ENCODE results near the gene SLC30A5.
"Not testable (repeated sequence)": the region's sequence is repeated elsewhere in the genome, so short reads cannot be mapped to it uniquely, and the experiment has no call there.

Gene SLC30A5

GRCh38 chr5:69134126-69134525 lies 40.3 kb downstream of the SLC30A5 start:
- Histone ChIP-seq H3K36me3 (ENCODE audit: control insufficient read depth, insufficient read depth, low read length) (no peaks in the 10 kb centered on the region), H3K27me3 (ENCODE audit: control insufficient read depth, insufficient read depth, low read length) (no peaks in the 10 kb centered on the region), H3K4me1 (peaks cover 4% of the 10 kb centered on the region), H3K4me2 (ENCODE audit: low read length) (no peak overlapping the region), H3K9me3 (ENCODE audit: control insufficient read depth, low read length) (no peaks in the 10 kb centered on the region), H3K4me3 (ENCODE audit: low read depth, low read length) (no peak overlapping the region), H2AFZ (no peak overlapping the region), H3K27ac (no peak overlapping the region), H3K9ac (no peak overlapping the region), H3K79me2 (no peaks in the 10 kb centered on the region)
- no peak for TF ChIP-seq CTCF (IDR thresholded peaks at IDR 0.05)

GRCh38 chr5:69136293-69136692 lies 42.5 kb downstream of the SLC30A5 start:
- no peaks in the 10 kb centered on the region for H3K4me1 ChIP-seq
- H2AFZ ChIP-seq = no peak overlapping the region
- no peaks in the 10 kb centered on the region for H3K9me3 ChIP-seq (ENCODE audit: control insufficient read depth, low read length)
- no peak overlapping the region for H3K9ac ChIP-seq
- no peak for TF ChIP-seq CTCF (IDR thresholded peaks at IDR 0.05)
- no peak overlapping the region for H3K27ac ChIP-seq
- no peak overlapping the region for H3K4me3 ChIP-seq (ENCODE audit: low read depth, low read length)
- H3K4me2 ChIP-seq (ENCODE audit: low read length) = no peak overlapping the region
- no peaks in the 10 kb centered on the region for H3K27me3 ChIP-seq (ENCODE audit: control insufficient read depth, insufficient read depth, low read length)
- no peaks in the 10 kb centered on the region for H3K36me3 ChIP-seq (ENCODE audit: control insufficient read depth, insufficient read depth, low read length)
- H3K79me2 ChIP-seq = no peaks in the 10 kb centered on the region

- not testable (repeated sequence) for H3K4me2 ChIP-seq (ENCODE audit: low read length); H3K4me1 ChIP-seq; H3K4me3 ChIP-seq (ENCODE audit: low read depth, low read length); H3K36me3 ChIP-seq (ENCODE audit: control insufficient read depth, insufficient read depth, low read length); H2AFZ ChIP-seq; H3K79me2 ChIP-seq; H3K27ac ChIP-seq; H3K9ac ChIP-seq; H3K9me3 ChIP-seq (ENCODE audit: control insufficient read depth, low read length); H3K27me3 ChIP-seq (ENCODE audit: control insufficient read depth, insufficient read depth, low read length)
Observed at GRCh38 chr5:69137208-69137607, 43.4 kb downstream of the SLC30A5 start.

GRCh38 chr5:69137807-69138206 lies 44.0 kb downstream of the SLC30A5 start:
- Histone ChIP-seq H3K9ac (no peak overlapping the region), H2AFZ (no peak overlapping the region), H3K79me2 (no peaks in the 10 kb centered on the region), H3K36me3 (ENCODE audit: control insufficient read depth, insufficient read depth, low read length) (no peaks in the 10 kb centered on the region), H3K4me2 (ENCODE audit: low read length) (no peak overlapping the region), H3K27ac (no peak overlapping the region), H3K27me3 (ENCODE audit: control insufficient read depth, insufficient read depth, low read length) (no peaks in the 10 kb centered on the region), H3K9me3 (ENCODE audit: control insufficient read depth, low read length) (no peaks in the 10 kb centered on the region), H3K4me3 (ENCODE audit: low read depth, low read length) (no peak overlapping the region), H3K4me1 (no peaks in the 10 kb centered on the region)
- no peak for TF ChIP-seq CTCF (IDR thresholded peaks at IDR 0.05)

GRCh38 chr5:69138766-69139165 lies 45.0 kb downstream of the SLC30A5 start:
- no peak overlapping the region for H3K4me3 ChIP-seq (ENCODE audit: low read depth, low read length)
- H2AFZ ChIP-seq = no peak overlapping the region
- no peaks in the 10 kb centered on the region for H3K27me3 ChIP-seq (ENCODE audit: control insufficient read depth, insufficient read depth, low read length)
- no peaks in the 10 kb centered on the region for H3K79me2 ChIP-seq
- no peaks in the 10 kb centered on the region for H3K4me1 ChIP-seq
- TF ChIP-seq CTCF (IDR thresholded peaks at IDR 0.05) = no peak
- H3K9me3 ChIP-seq (ENCODE audit: control insufficient read depth, low read length) = no peaks in the 10 kb centered on the region
- H3K4me2 ChIP-seq (ENCODE audit: low read length) = no peak overlapping the region
- no peak overlapping the region for H3K27ac ChIP-seq
- no peak overlapping the region for H3K9ac ChIP-seq
- no peaks in the 10 kb centered on the region for H3K36me3 ChIP-seq (ENCODE audit: control insufficient read depth, insufficient read depth, low read length)

- H3K4me3 ChIP-seq (ENCODE audit: low read depth, low read length); H3K9ac ChIP-seq; H3K9me3 ChIP-seq (ENCODE audit: control insufficient read depth, low read length); H3K4me1 ChIP-seq; H3K27ac ChIP-seq; H3K27me3 ChIP-seq (ENCODE audit: control insufficient read depth, insufficient read depth, low read length); H3K79me2 ChIP-seq; H2AFZ ChIP-seq; H3K4me2 ChIP-seq (ENCODE audit: low read length); H3K36me3 ChIP-seq (ENCODE audit: control insufficient read depth, insufficient read depth, low read length): not testable (repeated sequence)
Observed at GRCh38 chr5:69140239-69140638, 46.4 kb downstream of the SLC30A5 start.

All from parathyroid adenoma (tissue), 2 donors.